Measurements from ENCODE around the gene KIFC3.

DNA sequence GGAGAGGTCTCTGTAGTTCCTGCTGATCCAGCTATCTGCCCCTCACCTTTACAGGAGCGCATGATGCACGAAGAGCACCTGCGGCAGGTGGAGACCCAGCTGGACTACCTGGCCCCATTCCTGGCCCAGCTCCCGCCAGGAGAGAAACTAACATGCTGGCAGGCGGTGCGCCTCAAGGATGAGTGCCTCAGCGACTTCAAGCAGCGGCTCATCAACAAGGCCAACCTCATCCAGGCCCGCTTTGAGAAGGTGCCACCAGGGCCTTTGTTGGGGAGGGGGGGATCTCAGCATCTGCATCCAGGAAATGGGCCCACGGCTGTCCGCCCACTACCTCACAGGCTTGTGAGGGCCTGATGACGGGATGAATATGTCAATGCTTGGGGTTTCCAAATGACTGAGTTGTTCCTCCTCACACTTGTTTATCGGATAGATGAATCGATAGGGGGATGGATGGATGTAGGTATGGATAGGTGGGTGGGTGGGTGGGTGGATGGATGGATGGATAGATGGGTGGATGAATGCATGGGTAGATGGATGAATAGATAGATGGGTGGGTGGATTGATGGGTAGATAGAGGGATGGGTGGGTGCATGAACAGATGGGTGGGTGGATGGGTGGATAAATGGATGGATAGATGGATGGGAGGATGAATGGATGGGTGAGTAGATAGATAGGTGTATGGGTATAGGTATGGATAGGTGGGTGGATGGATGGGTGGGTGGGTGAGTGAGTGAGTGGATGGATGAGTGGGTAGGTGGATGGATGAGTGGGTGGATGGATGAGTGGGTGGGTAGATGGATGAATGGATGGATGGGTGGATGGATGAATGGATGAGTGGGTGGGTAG lies 73.7 kb downstream of the KIFC3 start:
- TF ChIP-seq, protein P1, sequence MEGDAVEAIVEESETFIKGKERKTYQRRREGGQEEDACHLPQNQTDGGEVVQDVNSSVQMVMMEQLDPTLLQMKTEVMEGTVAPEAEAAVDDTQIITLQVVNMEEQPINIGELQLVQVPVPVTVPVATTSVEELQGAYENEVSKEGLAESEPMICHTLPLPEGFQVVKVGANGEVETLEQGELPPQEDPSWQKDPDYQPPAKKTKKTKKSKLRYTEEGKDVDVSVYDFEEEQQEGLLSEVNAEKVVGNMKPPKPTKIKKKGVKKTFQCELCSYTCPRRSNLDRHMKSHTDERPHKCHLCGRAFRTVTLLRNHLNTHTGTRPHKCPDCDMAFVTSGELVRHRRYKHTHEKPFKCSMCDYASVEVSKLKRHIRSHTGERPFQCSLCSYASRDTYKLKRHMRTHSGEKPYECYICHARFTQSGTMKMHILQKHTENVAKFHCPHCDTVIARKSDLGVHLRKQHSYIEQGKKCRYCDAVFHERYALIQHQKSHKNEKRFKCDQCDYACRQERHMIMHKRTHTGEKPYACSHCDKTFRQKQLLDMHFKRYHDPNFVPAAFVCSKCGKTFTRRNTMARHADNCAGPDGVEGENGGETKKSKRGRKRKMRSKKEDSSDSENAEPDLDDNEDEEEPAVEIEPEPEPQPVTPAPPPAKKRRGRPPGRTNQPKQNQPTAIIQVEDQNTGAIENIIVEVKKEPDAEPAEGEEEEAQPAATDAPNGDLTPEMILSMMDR (IDR thresholded peaks at IDR 0.05): no peak
- no peak for TF ChIP-seq POLR2A (IDR thresholded peaks at IDR 0.05)
- TF ChIP-seq POLR2AphosphoS5 (IDR thresholded peaks at IDR 0.05): no peak
